Gastroesophageal sphincter (tissue), 3 donors: ENCODE data around the gene HDAC4.

Experiments used
- CTCF ChIP-seq, 4 experiments: fragments of 200-600 bp in 2 of 4; fragments of 450-650 bp in 2 of 4; sonication (generic) in 1 of 4; IDR thresholded peaks; one replicate each; pipeline ENCODE4 v1.5.1; 2017 to 2019; ENCODE audit warnings: antibody characterized with exemption in 4 of 4, mild to moderate bottlenecking in 2 of 4, moderate library complexity in 2 of 4
- POLR2A ChIP-seq, 2 donors: fragments of 450-650 bp; IDR thresholded peaks; one replicate each; pipeline ENCODE4 v1.6.1; 2017; ENCODE audit warnings: antibody characterized with exemption in 2 of 2, mild to moderate bottlenecking in 2 of 2, moderate library complexity in 1 of 2

GRCh38 chr2:239377591-239377990, 23.2 kb downstream of the HDAC4 start:
- TF ChIP-seq POLR2A (IDR thresholded peaks at IDR 0.05) (no peak), CTCF (IDR thresholded peaks at IDR 0.05) (no peak)
